ENCODE results near the gene IQCK. TPM values are rescaled to one million over a fixed set of nuclear protein-coding genes. Genes with fewer than 3 reads are reported as not detected.

IQCK gene
- total RNA-seq, 2 donors from 2014 or later, result 0.74 to 3.3 TPM

GRCh38 chr16:19746561-19746960, 28.5 kb downstream of the IQCK start:
- Mint-ChIP-seq H3K4me1 (ENCODE audit: low read depth in 2 of 2) (no peaks in the 10 kb centered on the region), H3K36me3 (no peaks in the 10 kb centered on the region), H3K4me3 (no peak overlapping the region), H3K27ac (no peak overlapping the region), H3K27me3 (no peaks in the 10 kb centered on the region), H3K9me3 (no peaks in the 10 kb centered on the region)
- no peak for ATAC-seq
- DNase-seq (ENCODE audit: low spot score), result no peak

GRCh38 chr16:19748389-19749168, 30.5 kb downstream of the IQCK start:
- Mint-ChIP-seq H3K27me3 (no peaks in the 10 kb centered on the region), H3K4me1 (ENCODE audit: low read depth in 2 of 2) (no peaks in the 10 kb centered on the region), H3K36me3 (no peaks in the 10 kb centered on the region), H3K27ac (no peak overlapping the region), H3K9me3 (no peaks in the 10 kb centered on the region), H3K4me3 (no peak overlapping the region)
- ATAC-seq, result no peak
- DNase-seq (ENCODE audit: low spot score), result no peak

GRCh38 chr16:19749571-19750080, 31.6 kb downstream of the IQCK start:
- no peak overlapping the region for H3K4me3 Mint-ChIP-seq
- H3K27ac Mint-ChIP-seq, result no peak overlapping the region
- H3K4me1 Mint-ChIP-seq (ENCODE audit: low read depth in 2 of 2), result no peaks in the 10 kb centered on the region

GRCh38 chr16:19751478-19752385, 33.7 kb downstream of the IQCK start:
- Mint-ChIP-seq H3K9me3 (no peaks in the 10 kb centered on the region), H3K4me1 (ENCODE audit: low read depth in 2 of 2) (no peaks in the 10 kb centered on the region), H3K4me3 (no peak overlapping the region), H3K36me3 (no peaks in the 10 kb centered on the region), H3K27ac (no peak overlapping the region), H3K27me3 (no peaks in the 10 kb centered on the region)
- no peak for ATAC-seq
- DNase-seq (ENCODE audit: low spot score), result no peak

More at GRCh38 chr16:19749571-19750080, 31.6 kb downstream of the IQCK start:
- Mint-ChIP-seq H3K9me3 (no peaks in the 10 kb centered on the region), H3K36me3 (no peaks in the 10 kb centered on the region), H3K27me3 (no peaks in the 10 kb centered on the region)
- ATAC-seq (no peak), DNase-seq (ENCODE audit: low spot score) (no peak)

GRCh38 chr16:19753815-19754643, 36.0 kb downstream of the IQCK start:
- Mint-ChIP-seq H3K4me3 (no peak overlapping the region), H3K4me1 (ENCODE audit: low read depth in 2 of 2) (no peaks in the 10 kb centered on the region), H3K9me3 (no peaks in the 10 kb centered on the region), H3K36me3 (no peaks in the 10 kb centered on the region), H3K27ac (no peak overlapping the region), H3K27me3 (peaks cover 4 to 7% of the 10 kb centered on the region in 2 donors)
- ATAC-seq (no peak), DNase-seq (ENCODE audit: low spot score) (no peak)

- Mint-ChIP-seq H3K9me3 (no peaks in the 10 kb centered on the region), H3K27me3 (peaks cover 4 to 7% of the 10 kb centered on the region in 2 donors), H3K4me1 (ENCODE audit: low read depth in 2 of 2) (no peaks in the 10 kb centered on the region), H3K4me3 (no peak overlapping the region), H3K27ac (no peak overlapping the region), H3K36me3 (no peaks in the 10 kb centered on the region)
- no peak for ATAC-seq
- no peak for DNase-seq (ENCODE audit: low spot score)
Observed at GRCh38 chr16:19754644-19755036, 36.6 kb downstream of the IQCK start.

- ATAC-seq (no peak), DNase-seq (ENCODE audit: low spot score) (no peak)
- no peaks in the 10 kb centered on the region for H3K9me3 Mint-ChIP-seq
- peaks cover 4 to 7% of the 10 kb centered on the region in 2 donors for H3K27me3 Mint-ChIP-seq
- no peaks in the 10 kb centered on the region for H3K36me3 Mint-ChIP-seq
- H3K4me1 Mint-ChIP-seq (ENCODE audit: low read depth in 2 of 2), result no peaks in the 10 kb centered on the region
- H3K27ac Mint-ChIP-seq, result no peak overlapping the region
- H3K4me3 Mint-ChIP-seq, result no peak overlapping the region
Observed at GRCh38 chr16:19755268-19755667, 37.2 kb downstream of the IQCK start.

- DNase-seq (ENCODE audit: low spot score), result no peak
- H3K27ac Mint-ChIP-seq, result no peak overlapping the region
- H3K27me3 Mint-ChIP-seq, result peaks cover 5 to 7% of the 10 kb centered on the region in 2 donors
- H3K4me1 Mint-ChIP-seq (ENCODE audit: low read depth in 2 of 2), result no peaks in the 10 kb centered on the region
- no peak overlapping the region for H3K4me3 Mint-ChIP-seq
- no peak for ATAC-seq
- H3K9me3 Mint-ChIP-seq, result no peaks in the 10 kb centered on the region
- no peaks in the 10 kb centered on the region for H3K36me3 Mint-ChIP-seq
Observed at GRCh38 chr16:19757026-19757425, 39.0 kb downstream of the IQCK start.

GRCh38 chr16:19757762-19758595, 39.9 kb downstream of the IQCK start:
- no peak for DNase-seq (ENCODE audit: low spot score)
- Mint-ChIP-seq H3K9me3 (no peaks in the 10 kb centered on the region), H3K27ac (no peak overlapping the region), H3K4me1 (ENCODE audit: low read depth in 2 of 2) (no peaks in the 10 kb centered on the region), H3K36me3 (no peaks in the 10 kb centered on the region), H3K4me3 (no peak overlapping the region), H3K27me3 (peaks cover 6 to 7% of the 10 kb centered on the region in 2 donors)
- no peak for ATAC-seq

GRCh38 chr16:19760356-19761060, 42.4 kb downstream of the IQCK start:
- Mint-ChIP-seq H3K9me3 (no peaks in the 10 kb centered on the region), H3K27ac (no peak overlapping the region), H3K27me3 (peaks cover 6 to 7% of the 10 kb centered on the region in 2 donors), H3K4me3 (no peak overlapping the region), H3K4me1 (ENCODE audit: low read depth in 2 of 2) (no peaks in the 10 kb centered on the region), H3K36me3 (no peaks in the 10 kb centered on the region)
- DNase-seq (ENCODE audit: low spot score) (no peak), ATAC-seq (no peak)

- ATAC-seq (no peak), DNase-seq (ENCODE audit: low spot score) (no peak)
- H3K36me3 Mint-ChIP-seq, result no peaks in the 10 kb centered on the region
- H3K4me1 Mint-ChIP-seq (ENCODE audit: low read depth in 2 of 2), result no peaks in the 10 kb centered on the region
- no peak overlapping the region for H3K27ac Mint-ChIP-seq
- no peak overlapping the region for H3K4me3 Mint-ChIP-seq
- no peaks in the 10 kb centered on the region for H3K9me3 Mint-ChIP-seq
- H3K27me3 Mint-ChIP-seq, result peaks cover 11 to 12% of the 10 kb centered on the region in 2 donors
Observed at GRCh38 chr16:19765860-19766553, 47.9 kb downstream of the IQCK start.

- H3K9me3 Mint-ChIP-seq, result no peaks in the 10 kb centered on the region
- no peak for DNase-seq (ENCODE audit: low spot score)
- ATAC-seq, result no peak
- H3K27me3 Mint-ChIP-seq, result peaks cover 11 to 12% of the 10 kb centered on the region in 2 donors
- no peaks in the 10 kb centered on the region for H3K36me3 Mint-ChIP-seq
- no peak overlapping the region for H3K27ac Mint-ChIP-seq
- no peak overlapping the region for H3K4me3 Mint-ChIP-seq
- H3K4me1 Mint-ChIP-seq (ENCODE audit: low read depth in 2 of 2), result no peaks in the 10 kb centered on the region
Observed at GRCh38 chr16:19766554-19766884, 48.4 kb downstream of the IQCK start.

All from natural killer cell treated with Interleukin-12 subunit alpha and Interleukin-12 subunit beta and Interleukin-15 and Interleukin-18, amount 100 ng/mL, for 72 hours (primary cell).